Panc1 (cell line): ENCODE results near the gene STK4. TPM values are rescaled to one million over a fixed set of nuclear protein-coding genes. Genes with fewer than 3 reads are reported as not detected.

Source experiments
- ATAC-seq: fragments of 200-7000 bp; cut with Tn5 transposase; 2 replicates; pipeline ENCODE4 v1.9.1; 2020; ENCODE audit warnings: mild to moderate bottlenecking, moderate library complexity
- BruUV-seq: library from RNA; stranded (reverse); fragments of 400-500 nt; replicated peaks from 2 replicates; lab custom pipeline; 2021; lab: Mats Ljungman, UMichigan
- CTCF ChIA-PET: fragments of 300-600 bp; sonication (Branson Sonifier 250); formaldehyde crosslinking; loops from one replicate; lab custom pipeline; 2022; ENCODE audit warnings: antibody characterized with exemption; lab: Charles Lee
- POLR2A ChIA-PET: fragments of 300-600 bp; sonication (Branson Sonifier 250); formaldehyde crosslinking; loops from one replicate; lab custom pipeline; 2022; ENCODE audit warnings: antibody characterized with exemption; lab: Charles Lee
- DNase-seq: peaks from one replicate; pipeline ENCODE4 v3.0.0-alpha.2; 2010; ENCODE audit warnings: low read depth, low spot score
- H3K27ac ChIP-seq: 2 replicates; pipeline ENCODE4 v1.5.1; 2011; ENCODE audit warnings: mild to moderate bottlenecking, low read length, inconsistent platforms
- H3K27me3 ChIP-seq: fragments of 200-500 bp; sonication (Bioruptor generic); 2 replicates; pipeline ENCODE4 v1.6.0; 2014; ENCODE audit warnings: low read length, inconsistent platforms; ENCODE audit not compliant: control insufficient read depth, insufficient read depth
- H3K36me3 ChIP-seq: fragments of 200-500 bp; sonication (Bioruptor generic); 2 replicates; pipeline ENCODE4 v1.5.1; 2014; ENCODE audit warnings: inconsistent platforms, mild to moderate bottlenecking, low read length, moderate library complexity; ENCODE audit not compliant: control insufficient read depth, insufficient read depth
- H3K4me1 ChIP-seq: 2 replicates; pipeline ENCODE4 v1.5.1; 2011; ENCODE audit warnings: inconsistent platforms, mild to moderate bottlenecking, low read length, moderate library complexity; ENCODE audit not compliant: control insufficient read depth, insufficient read depth
- H3K4me3 ChIP-seq, 2 experiments: 2 replicates each; pipeline ENCODE4 v1.5.1; 2011 to 2012; ENCODE audit warnings: low read depth in 2 of 2, low read length in 2 of 2, mild to moderate bottlenecking in 2 of 2, inconsistent platforms in 1 of 2, moderate library complexity in 1 of 2
- H3K9me3 ChIP-seq: fragments of 200-500 bp; sonication (Bioruptor generic); 2 replicates; pipeline ENCODE4 v1.5.1; 2014; ENCODE audit warnings: low read depth, mild to moderate bottlenecking, inconsistent platforms, low read length, moderate library complexity; ENCODE audit not compliant: control insufficient read depth, insufficient read depth
- POLR2AphosphoS5 ChIP-seq: IDR thresholded peaks from 2 replicates; pipeline ENCODE4 v1.6.1; 2012; ENCODE audit warnings: mild to moderate bottlenecking, low read depth, low read length, moderate library complexity
- SIN3A ChIP-seq: IDR thresholded peaks from 2 replicates; pipeline ENCODE4 v1.6.1; 2012; ENCODE audit warnings: low read depth, mild to moderate bottlenecking, low read length, moderate library complexity, borderline replicate concordance; ENCODE audit not compliant: insufficient read depth
- TCF7L2 ChIP-seq: IDR thresholded peaks from 2 replicates; pipeline ENCODE4 v1.6.1; 2011; ENCODE audit warnings: mild to moderate bottlenecking, low read depth, low read length, inconsistent platforms
- in situ Hi-C: cut with HindIII; loops from 2 replicates; pipeline ENCODE4 v1.10.0; 2016; ENCODE audit warnings: low sequenced_read_pairs, low pct_unique_long_range_greater_than_20kb
- intact Hi-C: fragments of 100-400 bp; cut with micrococcal nuclease; formaldehyde crosslinking; loops from one replicate; pipeline ENCODE4 v1.10.0; 2022; ENCODE audit not compliant: unreplicated experiment
- total RNA-seq: library from RNA; stranded (reverse); gene quantifications from one replicate; pipeline ENCODE4 v1.2.1, GENCODE V29; 2021; ENCODE audit not compliant: unreplicated experiment
- TF ChIP-seq, protein P1 (sequence below), 2 experiments: IDR thresholded peaks; 2 replicates each; pipeline ENCODE4 v1.6.1; 2011 to 2012; ENCODE audit warnings: low read depth in 2 of 2, control low read depth in 1 of 2, low read length in 1 of 2, mild to moderate bottlenecking in 1 of 2, moderate library complexity in 1 of 2; ENCODE audit not compliant: insufficient read depth in 1 of 2
- TF ChIP-seq, protein P2 (sequence below): fragments of 450-650 bp; IDR thresholded peaks from 2 replicates; pipeline ENCODE4 v1.5.1; 2017; ENCODE audit warnings: mild to moderate bottlenecking

Gene STK4
- total RNA-seq, 1 experiment from 2014 or later, result 50.2 TPM

DNA sequence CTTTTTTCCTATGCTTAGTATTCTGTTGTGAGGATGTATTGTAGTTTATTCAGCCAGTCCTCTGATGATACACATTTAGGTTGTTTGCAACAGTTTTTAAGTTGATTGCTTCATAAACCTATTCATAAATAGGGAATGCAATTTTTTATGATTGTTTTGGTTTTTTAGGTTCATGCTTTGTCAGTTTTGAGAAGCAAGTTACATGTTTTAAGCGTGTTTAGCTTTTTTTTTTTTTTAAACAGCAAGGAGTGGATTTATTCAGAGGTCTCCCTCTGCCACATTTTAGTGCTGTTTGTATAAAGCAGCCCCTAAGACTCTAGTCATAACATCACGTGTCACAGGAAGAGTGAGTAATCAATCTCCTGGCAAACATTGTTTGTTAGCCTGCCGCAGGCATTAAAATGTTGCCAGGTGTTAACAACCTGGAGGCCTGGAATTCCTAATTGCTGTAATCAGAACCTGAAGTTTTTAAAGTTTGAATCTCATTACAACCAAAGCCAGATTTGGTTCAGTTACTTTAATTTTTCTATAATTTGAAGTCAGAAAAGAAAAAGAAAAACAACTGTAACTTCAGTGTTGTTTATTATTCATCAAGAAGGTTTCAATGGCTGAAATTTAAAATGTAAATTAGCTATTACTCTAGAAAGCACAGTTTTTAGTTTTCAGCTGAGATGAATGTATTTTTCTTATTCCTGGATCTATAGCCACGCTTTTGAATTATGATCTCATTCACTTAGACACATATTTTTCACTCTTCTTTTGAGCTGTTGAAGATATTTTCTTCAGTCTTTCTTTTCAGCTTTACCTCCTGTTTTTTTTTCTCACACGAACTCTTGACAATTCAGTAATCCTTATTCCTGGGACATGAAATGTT, 75.4 kb downstream of the STK4 start:
- in situ Hi-C loops, result no loop called here
- intact Hi-C loops, result loop anchor here (5.0 kb wide), 1 partner anchor 251 kb away; no protein-coding TSS in a partner anchor
- DNase-seq, result peak; percentile 76
- TF ChIP-seq SIN3A, result no peak
- peaks cover 16% of the 10 kb centered on the region for H3K4me1 ChIP-seq
- ChIA-PET CTCF (interaction anchor here (0.6 kb wide), 1 partner anchor 46 kb away, joined by 3 read pairs; no protein-coding TSS in a partner anchor), POLR2A (interaction anchor here (0.5 to 0.6 kb wide), 2 partner anchors 99 to 292 kb away, joined by 3 read pairs; no protein-coding TSS in a partner anchor)
- no peak overlapping the region for H3K4me3 ChIP-seq
- no TSS peak for BruUV-seq
- H3K36me3 ChIP-seq, result no peaks in the 10 kb centered on the region
- peak overlapping the region; percentile 42; the same call in 1 of the 2 replicates for H3K27ac ChIP-seq
- H3K27me3 ChIP-seq, result no peaks in the 10 kb centered on the region
- no peaks in the 10 kb centered on the region for H3K9me3 ChIP-seq
- peak; percentile 79 for ATAC-seq

DNA sequence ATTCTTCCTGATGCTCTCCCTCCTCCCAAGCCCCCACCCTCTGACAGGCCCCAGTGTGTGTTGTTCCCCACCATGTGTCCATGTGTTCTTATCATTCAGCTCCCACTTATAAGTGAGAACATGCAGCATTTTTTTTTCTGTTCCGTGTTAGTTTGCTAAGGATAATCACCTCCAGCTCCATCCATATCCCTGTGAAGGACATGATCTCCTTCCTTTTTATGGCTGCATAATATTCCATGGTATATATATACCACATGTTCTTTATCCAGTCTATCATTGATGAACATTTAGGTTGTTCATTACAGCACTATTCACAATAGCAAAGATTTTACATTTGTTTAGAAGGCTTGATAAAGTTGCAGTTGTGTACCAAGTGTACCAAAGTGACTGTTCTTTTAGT, 76.7 kb downstream of the STK4 start:
- Histone ChIP-seq H3K36me3 (no peaks in the 10 kb centered on the region), H3K9me3 (no peaks in the 10 kb centered on the region), H3K4me1 (peaks cover 16% of the 10 kb centered on the region), H3K27ac (no peak overlapping the region; the same call in 1 of the 2 replicates), H3K4me3 (no peak overlapping the region), H3K27me3 (no peaks in the 10 kb centered on the region)
- intact Hi-C loops (loop anchor here (5.0 kb wide), 1 partner anchor 249 kb away; no protein-coding TSS in a partner anchor), in situ Hi-C loops (no loop called here)
- DNase-seq (no peak), ATAC-seq (no peak)
- no TSS peak for BruUV-seq
- POLR2A ChIA-PET, result no interaction called here
- CTCF ChIA-PET, result interaction anchor here (0.6 to 2.3 kb wide), 6 partner anchors 15 to 250 kb away, joined by 3 to 16 read pairs (median 8); no protein-coding TSS in a partner anchor
- TF ChIP-seq TCF7L2, result no peak
- TF ChIP-seq, protein P1, sequence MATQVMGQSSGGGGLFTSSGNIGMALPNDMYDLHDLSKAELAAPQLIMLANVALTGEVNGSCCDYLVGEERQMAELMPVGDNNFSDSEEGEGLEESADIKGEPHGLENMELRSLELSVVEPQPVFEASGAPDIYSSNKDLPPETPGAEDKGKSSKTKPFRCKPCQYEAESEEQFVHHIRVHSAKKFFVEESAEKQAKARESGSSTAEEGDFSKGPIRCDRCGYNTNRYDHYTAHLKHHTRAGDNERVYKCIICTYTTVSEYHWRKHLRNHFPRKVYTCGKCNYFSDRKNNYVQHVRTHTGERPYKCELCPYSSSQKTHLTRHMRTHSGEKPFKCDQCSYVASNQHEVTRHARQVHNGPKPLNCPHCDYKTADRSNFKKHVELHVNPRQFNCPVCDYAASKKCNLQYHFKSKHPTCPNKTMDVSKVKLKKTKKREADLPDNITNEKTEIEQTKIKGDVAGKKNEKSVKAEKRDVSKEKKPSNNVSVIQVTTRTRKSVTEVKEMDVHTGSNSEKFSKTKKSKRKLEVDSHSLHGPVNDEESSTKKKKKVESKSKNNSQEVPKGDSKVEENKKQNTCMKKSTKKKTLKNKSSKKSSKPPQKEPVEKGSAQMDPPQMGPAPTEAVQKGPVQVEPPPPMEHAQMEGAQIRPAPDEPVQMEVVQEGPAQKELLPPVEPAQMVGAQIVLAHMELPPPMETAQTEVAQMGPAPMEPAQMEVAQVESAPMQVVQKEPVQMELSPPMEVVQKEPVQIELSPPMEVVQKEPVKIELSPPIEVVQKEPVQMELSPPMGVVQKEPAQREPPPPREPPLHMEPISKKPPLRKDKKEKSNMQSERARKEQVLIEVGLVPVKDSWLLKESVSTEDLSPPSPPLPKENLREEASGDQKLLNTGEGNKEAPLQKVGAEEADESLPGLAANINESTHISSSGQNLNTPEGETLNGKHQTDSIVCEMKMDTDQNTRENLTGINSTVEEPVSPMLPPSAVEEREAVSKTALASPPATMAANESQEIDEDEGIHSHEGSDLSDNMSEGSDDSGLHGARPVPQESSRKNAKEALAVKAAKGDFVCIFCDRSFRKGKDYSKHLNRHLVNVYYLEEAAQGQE (IDR thresholded peaks at IDR 0.05; ENCODE audit: insufficient read depth in 1 of 2, low read depth in 2 of 2, low read length in 1 of 2), result no peak
- TF ChIP-seq, protein P2, sequence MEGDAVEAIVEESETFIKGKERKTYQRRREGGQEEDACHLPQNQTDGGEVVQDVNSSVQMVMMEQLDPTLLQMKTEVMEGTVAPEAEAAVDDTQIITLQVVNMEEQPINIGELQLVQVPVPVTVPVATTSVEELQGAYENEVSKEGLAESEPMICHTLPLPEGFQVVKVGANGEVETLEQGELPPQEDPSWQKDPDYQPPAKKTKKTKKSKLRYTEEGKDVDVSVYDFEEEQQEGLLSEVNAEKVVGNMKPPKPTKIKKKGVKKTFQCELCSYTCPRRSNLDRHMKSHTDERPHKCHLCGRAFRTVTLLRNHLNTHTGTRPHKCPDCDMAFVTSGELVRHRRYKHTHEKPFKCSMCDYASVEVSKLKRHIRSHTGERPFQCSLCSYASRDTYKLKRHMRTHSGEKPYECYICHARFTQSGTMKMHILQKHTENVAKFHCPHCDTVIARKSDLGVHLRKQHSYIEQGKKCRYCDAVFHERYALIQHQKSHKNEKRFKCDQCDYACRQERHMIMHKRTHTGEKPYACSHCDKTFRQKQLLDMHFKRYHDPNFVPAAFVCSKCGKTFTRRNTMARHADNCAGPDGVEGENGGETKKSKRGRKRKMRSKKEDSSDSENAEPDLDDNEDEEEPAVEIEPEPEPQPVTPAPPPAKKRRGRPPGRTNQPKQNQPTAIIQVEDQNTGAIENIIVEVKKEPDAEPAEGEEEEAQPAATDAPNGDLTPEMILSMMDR, result no peak
- TF ChIP-seq POLR2AphosphoS5, result no peak
- no peak for TF ChIP-seq SIN3A
